GM15510 (cell line): ENCODE measurements around the gene EPHB3.

Source experiments
- POLR2A ChIP-seq: IDR thresholded peaks from 3 replicates; pipeline ENCODE4 v1.6.1; 2011; ENCODE audit warnings: borderline replicate concordance; ENCODE audit not compliant: insufficient read length; ENCODE audit errors: extremely low read depth

Gene EPHB3

GRCh38 chr3:184556582-184557347 is 4.8 kb upstream of the EPHB3 start:
- TF ChIP-seq POLR2A, result no peak

- TF ChIP-seq POLR2A, result no peak
Measured at GRCh38 chr3:184557348-184557950, 4.1 kb upstream of the EPHB3 start.

GRCh38 chr3:184558726-184559125 is 2.9 kb upstream of the EPHB3 start:
- TF ChIP-seq POLR2A, result no peak

GRCh38 chr3:184559336-184559735 is 2.2 kb upstream of the EPHB3 start:
- no peak for TF ChIP-seq POLR2A

GRCh38 chr3:184560531-184560930 is 1.1 kb upstream of the EPHB3 start:
- TF ChIP-seq POLR2A, result no peak

- TF ChIP-seq POLR2A, result no peak
Measured at GRCh38 chr3:184561913-184562877, 610 bp downstream of the EPHB3 start.

GRCh38 chr3:184562878-184563560 is 1.4 kb downstream of the EPHB3 start:
- no peak for TF ChIP-seq POLR2A

- no peak for TF ChIP-seq POLR2A
Measured at GRCh38 chr3:184563561-184563925, 2.0 kb downstream of the EPHB3 start.

- no peak for TF ChIP-seq POLR2A
Measured at GRCh38 chr3:184563941-184564684, 2.5 kb downstream of the EPHB3 start.

GRCh38 chr3:184564685-184565385 is 3.2 kb downstream of the EPHB3 start:
- no peak for TF ChIP-seq POLR2A

GRCh38 chr3:184565421-184566211 is 4.0 kb downstream of the EPHB3 start:
- TF ChIP-seq POLR2A, result no peak
